OCI-LY1 (cell line): ENCODE results near the gene PDZD7.

Experiments used
- H2AFZ ChIP-seq: fragments of 200-600 bp; sonication (generic), shearing (Covaris generic); 2 replicates; pipeline ENCODE4 v1.6.0; 2014; ENCODE audit warnings: antibody characterized with exemption, mild to moderate bottlenecking, low read length
- H3F3A ChIP-seq: fragments of 200-600 bp; sonication (generic), shearing (Covaris generic); 2 replicates; pipeline ENCODE4 v1.6.0; 2014; ENCODE audit warnings: mild to moderate bottlenecking, antibody characterized with exemption, low read length, moderate library complexity; ENCODE audit not compliant: insufficient read depth
- H3K27ac ChIP-seq: fragments of 200-600 bp; sonication (generic); 2 replicates; pipeline ENCODE4 v1.5.1; 2014; ENCODE audit warnings: low read length, mixed run types, mild to moderate bottlenecking, low read depth; ENCODE audit not compliant: poor library complexity, severe bottlenecking
- H3K27me3 ChIP-seq: fragments of 200-600 bp; sonication (generic); 2 replicates; pipeline ENCODE4 v1.6.0; 2014; ENCODE audit warnings: antibody characterized with exemption, mild to moderate bottlenecking, low read length, moderate library complexity; ENCODE audit not compliant: insufficient read depth
- H3K36me3 ChIP-seq: fragments of 200-600 bp; sonication (generic); 2 replicates; pipeline ENCODE4 v1.6.1; 2014; ENCODE audit warnings: mild to moderate bottlenecking, antibody characterized with exemption, low read length, moderate library complexity, mixed read lengths; ENCODE audit not compliant: insufficient read depth
- H3K4me1 ChIP-seq: fragments of 200-600 bp; sonication (generic); 2 replicates; pipeline ENCODE4 v1.5.1; 2014; ENCODE audit warnings: mild to moderate bottlenecking, low read length, moderate library complexity; ENCODE audit not compliant: insufficient read depth, severe bottlenecking
- H3K4me2 ChIP-seq: fragments of 200-600 bp; sonication (generic), shearing (Covaris generic); 2 replicates; pipeline ENCODE4 v1.6.1; 2014; ENCODE audit warnings: low read length
- H3K4me3 ChIP-seq: fragments of 200-600 bp; sonication (generic); 2 replicates; pipeline ENCODE4 v1.5.1; 2014; ENCODE audit warnings: low read length, low read depth, mild to moderate bottlenecking, mixed read lengths; ENCODE audit not compliant: poor library complexity, severe bottlenecking
- H3K79me2 ChIP-seq: fragments of 200-600 bp; shearing (Covaris generic); 2 replicates; pipeline ENCODE4 v1.6.1; 2016; ENCODE audit warnings: mixed run types, low read length, mixed read lengths; ENCODE audit not compliant: insufficient read depth
- H3K9ac ChIP-seq: fragments of 200-600 bp; sonication (generic), shearing (Covaris generic); 2 replicates; pipeline ENCODE4 v1.6.1; 2014; ENCODE audit warnings: mild to moderate bottlenecking, low read length, mixed read lengths
- H3K9me2 ChIP-seq: fragments of 200-600 bp; sonication (generic), shearing (Covaris generic); 2 replicates; pipeline ENCODE4 v1.6.1; 2014; ENCODE audit warnings: low read depth, mild to moderate bottlenecking, low read length, mixed read lengths
- H3K9me3 ChIP-seq: fragments of 200-600 bp; shearing (Covaris generic); 2 replicates; pipeline ENCODE4 v1.6.1; 2014; ENCODE audit warnings: low read length, mixed read lengths
- H4K20me1 ChIP-seq: fragments of 200-600 bp; sonication (generic), shearing (Covaris generic); 2 replicates; pipeline ENCODE4 v1.6.0; 2016; ENCODE audit warnings: mild to moderate bottlenecking, low read length; ENCODE audit not compliant: insufficient read depth
- EZH2 ChIP-seq: fragments of 200-600 bp; sonication (generic), shearing (Covaris generic); IDR thresholded peaks from 2 replicates; pipeline ENCODE4 v1.8.0; 2017; ENCODE audit warnings: borderline replicate concordance, mixed run types, mild to moderate bottlenecking, antibody characterized with exemption, low read length, moderate library complexity, mixed read lengths
- TF ChIP-seq, protein P1 (sequence below): fragments of 200-600 bp; sonication (generic), shearing (Covaris generic); IDR thresholded peaks from 2 replicates; pipeline ENCODE4 v1.5.1; 2017; ENCODE audit warnings: mild to moderate bottlenecking, antibody characterized with exemption, low read length, moderate library complexity, mixed read lengths

Gene PDZD7

DNA sequence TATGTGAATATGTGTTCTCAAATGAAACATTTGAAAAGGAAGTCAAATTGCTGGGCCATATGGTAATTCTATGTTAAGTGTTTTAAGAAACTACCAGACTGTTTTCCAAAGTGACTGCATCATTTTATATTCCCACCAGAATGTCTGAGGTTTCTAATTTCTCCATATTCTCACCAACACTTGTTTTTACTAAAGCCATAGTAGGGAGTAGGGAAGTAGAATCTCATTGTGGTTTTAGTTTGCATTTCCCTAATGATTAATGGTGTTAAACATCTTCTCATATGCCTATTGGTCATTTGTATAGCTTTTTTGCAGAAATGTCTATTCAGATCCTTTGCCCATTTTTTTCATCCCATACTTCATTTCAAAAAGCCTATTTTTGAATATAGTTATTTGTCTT, 70.7 kb downstream of the PDZD7 start:
- H3F3A ChIP-seq = no peaks in the 10 kb centered on the region
- no peak overlapping the region for H3K4me3 ChIP-seq
- H3K27me3 ChIP-seq = no peaks in the 10 kb centered on the region
- TF ChIP-seq, protein P1, sequence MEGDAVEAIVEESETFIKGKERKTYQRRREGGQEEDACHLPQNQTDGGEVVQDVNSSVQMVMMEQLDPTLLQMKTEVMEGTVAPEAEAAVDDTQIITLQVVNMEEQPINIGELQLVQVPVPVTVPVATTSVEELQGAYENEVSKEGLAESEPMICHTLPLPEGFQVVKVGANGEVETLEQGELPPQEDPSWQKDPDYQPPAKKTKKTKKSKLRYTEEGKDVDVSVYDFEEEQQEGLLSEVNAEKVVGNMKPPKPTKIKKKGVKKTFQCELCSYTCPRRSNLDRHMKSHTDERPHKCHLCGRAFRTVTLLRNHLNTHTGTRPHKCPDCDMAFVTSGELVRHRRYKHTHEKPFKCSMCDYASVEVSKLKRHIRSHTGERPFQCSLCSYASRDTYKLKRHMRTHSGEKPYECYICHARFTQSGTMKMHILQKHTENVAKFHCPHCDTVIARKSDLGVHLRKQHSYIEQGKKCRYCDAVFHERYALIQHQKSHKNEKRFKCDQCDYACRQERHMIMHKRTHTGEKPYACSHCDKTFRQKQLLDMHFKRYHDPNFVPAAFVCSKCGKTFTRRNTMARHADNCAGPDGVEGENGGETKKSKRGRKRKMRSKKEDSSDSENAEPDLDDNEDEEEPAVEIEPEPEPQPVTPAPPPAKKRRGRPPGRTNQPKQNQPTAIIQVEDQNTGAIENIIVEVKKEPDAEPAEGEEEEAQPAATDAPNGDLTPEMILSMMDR = no peak
- TF ChIP-seq EZH2 = no peak
- peaks cover 43% of the 10 kb centered on the region; the same call in 1 of the 2 replicates for H3K36me3 ChIP-seq
- no peak overlapping the region for H3K9ac ChIP-seq
- no peaks in the 10 kb centered on the region for H3K9me3 ChIP-seq
- H3K9me2 ChIP-seq = no peaks in the 10 kb centered on the region
- H4K20me1 ChIP-seq = no peaks in the 10 kb centered on the region
- no peaks in the 10 kb centered on the region for H3K79me2 ChIP-seq
- no peak overlapping the region for H2AFZ ChIP-seq
- no peaks in the 10 kb centered on the region for H3K4me1 ChIP-seq
- no peak overlapping the region for H3K4me2 ChIP-seq
- H3K27ac ChIP-seq = no peak overlapping the region
